AG04450 (cell line): ENCODE measurements around the gene PPP1R14C. TPM values are rescaled to one million over a fixed set of nuclear protein-coding genes. Genes with fewer than 3 reads are reported as not detected.
A peak's percentile ranks its signal among the peaks of the same experiment; 100 is the strongest.

Experiments used
- CTCF ChIA-PET: fragments of 300-600, 350-600 bp; formaldehyde crosslinking; extraction: SDS; loops from one replicate; lab custom pipeline; 2022; ENCODE audit warnings: antibody characterized with exemption, inconsistent platforms; lab: Charles Lee
- POLR2A ChIA-PET: fragments of 350-600 bp; formaldehyde crosslinking; extraction: SDS; loops from one replicate; lab custom pipeline; 2021; ENCODE audit warnings: antibody characterized with exemption, inconsistent platforms; lab: Yijun Ruan, JAX
- DNase-seq: peaks from one replicate; pipeline ENCODE4 v3.0.0-alpha.2; 2011; ENCODE audit warnings: low read depth, low spot score
- H3K27ac ChIP-seq: one replicate; pipeline ENCODE4 v1.5.1; 2012; ENCODE audit warnings: low read depth, low read length, control low read depth
- H3K27me3 ChIP-seq: one replicate; pipeline ENCODE4 v1.6.0; 2012; ENCODE audit warnings: low read length; ENCODE audit not compliant: control insufficient read depth, insufficient read depth
- H3K4me3 ChIP-seq: 2 replicates; pipeline ENCODE4 v1.5.1; 2011; ENCODE audit warnings: mild to moderate bottlenecking, low read depth, low read length, control low read depth
- H3K9me3 ChIP-seq: 2 replicates; pipeline ENCODE4 v1.5.1; 2012; ENCODE audit warnings: low read length; ENCODE audit not compliant: control insufficient read depth, insufficient read depth
- CTCF ChIP-seq: IDR thresholded peaks from 2 replicates; pipeline ENCODE4 v1.5.1; 2011; ENCODE audit warnings: low read depth, low read length, control low read depth, inconsistent platforms
- polyA minus RNA-seq: library from RNA; depleted of rRNA, polyadenylated mRNA; stranded (reverse); fragments of >200 nt; gene quantifications from 2 replicates; pipeline ENCODE4 v1.2.3, GENCODE V29; 2011; rRNA and poly(A)+ RNA removed
- polyA plus RNA-seq: library from polyadenylated mRNA; depleted of rRNA; stranded (reverse); fragments of >200 nt; gene quantifications from 2 replicates; pipeline ENCODE4 v1.2.3, GENCODE V29; 2011; rRNA removed

PPP1R14C gene
- polyA plus RNA-seq, result not detected in 2 replicates
- not detected in 2 replicates for polyA minus RNA-seq

GRCh38 chr6:150142670-150143515 lies at the start of gene PPP1R14C:
Gene PPP1R14C (plus strand): TSS chr6:150143044. CDS start chr6:150143193, 149 bp downstream.
- Histone ChIP-seq H3K4me3 (peak within 1 kb of the TSS; percentile 17; the same call in 1 of the 2 replicates), H3K9me3 (no peaks in the 10 kb centered on the region; the same call in 1 of the 2 replicates), H3K27ac (no peak within 1 kb of the TSS), H3K27me3 (peaks cover 50% of the 10 kb centered on the region)
- CTCF ChIA-PET, result no interaction called here
- TF ChIP-seq CTCF, result no peak
- DNase-seq, result no peak
- POLR2A ChIA-PET, result no interaction called here

GRCh38 chr6:150093397-150093796 lies 49.4 kb upstream of the PPP1R14C start:
- no peak for DNase-seq
- Histone ChIP-seq H3K27ac (no peak overlapping the region), H3K9me3 (no peaks in the 10 kb centered on the region), H3K4me3 (no peak overlapping the region), H3K27me3 (peaks cover 3% of the 10 kb centered on the region)
- ChIA-PET POLR2A (no interaction called here), CTCF (interaction anchor here (2.0 kb wide), 1 partner anchor 13 kb away, joined by 6 read pairs; no protein-coding TSS in a partner anchor)
- no peak for TF ChIP-seq CTCF

- ChIA-PET CTCF (interaction anchor here (1.5 kb wide), 1 partner anchor 719 kb away, joined by 3 read pairs; no protein-coding TSS in a partner anchor), POLR2A (no interaction called here)
Measured at GRCh38 chr6:150098155-150098554, 44.7 kb upstream of the PPP1R14C start.

GRCh38 chr6:150099546-150099945 lies 43.3 kb upstream of the PPP1R14C start:
- Histone ChIP-seq H3K4me3 (no peak overlapping the region), H3K9me3 (no peaks in the 10 kb centered on the region), H3K27ac (no peak overlapping the region), H3K27me3 (peaks cover 5% of the 10 kb centered on the region)
- CTCF ChIA-PET, result no interaction called here
- POLR2A ChIA-PET, result no interaction called here
- DNase-seq, result no peak
- TF ChIP-seq CTCF, result no peak

More at GRCh38 chr6:150098155-150098554, 44.7 kb upstream of the PPP1R14C start:
- no peak for TF ChIP-seq CTCF
- H3K27me3 ChIP-seq, result peaks cover 5% of the 10 kb centered on the region
- no peak for DNase-seq
- no peaks in the 10 kb centered on the region for H3K9me3 ChIP-seq
- H3K27ac ChIP-seq, result no peak overlapping the region
- no peak overlapping the region for H3K4me3 ChIP-seq

- TF ChIP-seq CTCF, result no peak
- no peak for DNase-seq
- H3K4me3 ChIP-seq, result no peak overlapping the region
- ChIA-PET POLR2A (no interaction called here), CTCF (no interaction called here)
- no peak overlapping the region for H3K27ac ChIP-seq
- H3K27me3 ChIP-seq, result peaks cover 5% of the 10 kb centered on the region
- no peaks in the 10 kb centered on the region for H3K9me3 ChIP-seq
Measured at GRCh38 chr6:150099953-150100352, 42.9 kb upstream of the PPP1R14C start.
